Measurements from ENCODE around the gene MBOAT2. TPM values are rescaled to one million over a fixed set of nuclear protein-coding genes. Genes with fewer than 3 reads are reported as not detected.
"Not testable (repeated sequence)": the region's sequence is repeated elsewhere in the genome, so short reads cannot be mapped to it uniquely, and the experiment has no call there.

Gene MBOAT2
- polyA plus RNA-seq, 10 donors: 55.9 to 102 (median 69.7) TPM

GRCh38 chr2:8903924-8904323 lies 99.6 kb downstream of the MBOAT2 start:
- DNase-seq: not testable (repeated sequence)

GRCh38 chr2:8902757-8903156 lies 100.7 kb downstream of the MBOAT2 start:
- DNase-seq: not testable (repeated sequence)

- DNase-seq: not testable (repeated sequence)
Measured at GRCh38 chr2:8897206-8897605, 106.3 kb downstream of the MBOAT2 start.

- DNase-seq: not testable (repeated sequence)
Measured at GRCh38 chr2:8896671-8897070, 106.8 kb downstream of the MBOAT2 start.

GRCh38 chr2:8895087-8895912 lies 108.2 kb downstream of the MBOAT2 start:
- DNase-seq: not testable (repeated sequence)

GRCh38 chr2:8893978-8894820 lies 109.3 kb downstream of the MBOAT2 start:
- DNase-seq: no peak

- no peak for DNase-seq
Measured at GRCh38 chr2:8893474-8893873, 110.0 kb downstream of the MBOAT2 start.

GRCh38 chr2:8892111-8892510 lies 111.4 kb downstream of the MBOAT2 start:
- DNase-seq: no peak

GRCh38 chr2:8889978-8890377 lies 113.5 kb downstream of the MBOAT2 start:
- no peak for DNase-seq

GRCh38 chr2:8888963-8889362 lies 114.5 kb downstream of the MBOAT2 start:
- DNase-seq: no peak

GRCh38 chr2:8886876-8887275 lies 116.6 kb downstream of the MBOAT2 start:
- DNase-seq: no peak

GRCh38 chr2:8886202-8886518 lies 117.3 kb downstream of the MBOAT2 start:
- no peak for DNase-seq

- DNase-seq: peak in 2 of 3 donors; percentile 22 to 39
Measured at GRCh38 chr2:8885449-8886201, 117.9 kb downstream of the MBOAT2 start.

GRCh38 chr2:8884812-8885211 lies 118.7 kb downstream of the MBOAT2 start:
- DNase-seq: no peak

- DNase-seq: no peak
Measured at GRCh38 chr2:8882094-8882493, 121.4 kb downstream of the MBOAT2 start.

GRCh38 chr2:8877894-8878293 lies 125.6 kb downstream of the MBOAT2 start:
- no peak for DNase-seq

- DNase-seq: no peak
Measured at GRCh38 chr2:8877332-8877731, 126.2 kb downstream of the MBOAT2 start.

- no peak for DNase-seq
Measured at GRCh38 chr2:8876628-8877027, 126.9 kb downstream of the MBOAT2 start.

GRCh38 chr2:8872821-8873432 lies 130.6 kb downstream of the MBOAT2 start:
- peak in 2 of 3 donors; percentile 43 to 63 for DNase-seq

GRCh38 chr2:8870441-8870840 lies 133.0 kb downstream of the MBOAT2 start:
- DNase-seq: peak in 1 of 3 donors; percentile 31

GRCh38 chr2:8867363-8867762 lies 136.1 kb downstream of the MBOAT2 start:
- no peak for DNase-seq
